HepG2 (cell line): ENCODE data around the gene NYNRIN. TPM values are rescaled to one million over a fixed set of nuclear protein-coding genes. Genes with fewer than 3 reads are reported as not detected.

Source experiments
- ARNTL ChIP-seq: sonication (generic); formaldehyde crosslinking; IDR thresholded peaks from 2 replicates; pipeline ENCODE4 v1.4.0; 2020; ENCODE audit warnings: mild to moderate bottlenecking, missing genetic modification reagents
- ASH2L ChIP-seq: fragments of 300-600, 200-600 bp; sonication (generic); IDR thresholded peaks from 2 replicates; pipeline ENCODE4 v1.7.0; 2017; ENCODE audit warnings: low read depth, mild to moderate bottlenecking, moderate library complexity, mixed read lengths, low read length; ENCODE audit not compliant: insufficient read length
- BHLHE40 ChIP-seq: IDR thresholded peaks from 2 replicates; pipeline ENCODE4 v1.6.1; 2011; ENCODE audit warnings: low read length, improper control_type of control experiment
- GFI1 ChIP-seq: sonication (generic); formaldehyde crosslinking; IDR thresholded peaks from 2 replicates; pipeline ENCODE4 v1.5.0; 2020; ENCODE audit warnings: missing genetic modification reagents, mild to moderate bottlenecking, borderline replicate concordance
- GPN1 ChIP-seq: sonication (generic); formaldehyde crosslinking; IDR thresholded peaks from 2 replicates; pipeline ENCODE4 v1.5.1; 2020; ENCODE audit warnings: missing genetic modification reagents, borderline replicate concordance
- KLF12 ChIP-seq: sonication (generic); formaldehyde crosslinking; IDR thresholded peaks from 2 replicates; pipeline ENCODE4 v1.4.0; 2020; ENCODE audit warnings: missing genetic modification reagents, borderline replicate concordance
- ZNF737 ChIP-seq: sonication (generic); formaldehyde crosslinking; IDR thresholded peaks from 2 replicates; pipeline ENCODE4 v1.5.0; 2020; ENCODE audit warnings: missing genetic modification reagents, mild to moderate bottlenecking, borderline replicate concordance
- polyA plus RNA-seq, 8 experiments: library from polyadenylated mRNA; depleted of rRNA in 3 of 8; stranded (reverse) in 7 of 8; unstranded in 1 of 8; fragments of >200 nt; fragmentation: Illumina TruSeq in 4 of 8; extraction: Trizol in 4 of 8; gene quantifications; 2 replicates each; pipeline versions ENCODE4 v1.2.1 to v1.2.3, GENCODE V29; 2011 to 2016; ENCODE audit warnings: low read depth in 4 of 8, missing spikeins in 1 of 8, mixed read lengths in 1 of 8; ENCODE audit not compliant: insufficient read depth in 1 of 8
- total RNA-seq, 5 experiments: library from RNA; depleted of rRNA; stranded (reverse); fragments of >200 nt; fragmentation: Illumina TruSeq; extraction: Trizol; gene quantifications; 2 replicates each; pipeline ENCODE4 v1.2.3, GENCODE V29; 2016; ENCODE audit warnings: low read depth in 1 of 5
- TF ChIP-seq, protein P1 (sequence below): sonication (generic); formaldehyde crosslinking; conservative IDR thresholded peaks from 2 replicates; pipeline ENCODE4 v1.8.0; 2022; ENCODE audit warnings: mild to moderate bottlenecking, moderate library complexity, missing genetic modification reagents
- TF ChIP-seq, protein P2 (sequence below): sonication (generic); formaldehyde crosslinking; IDR thresholded peaks from 2 replicates; pipeline ENCODE4 v1.4.0; 2020; ENCODE audit warnings: missing genetic modification reagents, borderline replicate concordance
- TF ChIP-seq, protein P3 (sequence below): sonication (generic); formaldehyde crosslinking; IDR thresholded peaks from 2 replicates; pipeline ENCODE4 v1.5.1; 2020; ENCODE audit warnings: missing genetic modification reagents, mild to moderate bottlenecking, borderline replicate concordance
- TF ChIP-seq, protein P4 (sequence below): sonication (generic); formaldehyde crosslinking; IDR thresholded peaks from 2 replicates; pipeline ENCODE4 v1.5.0; 2020; ENCODE audit warnings: mild to moderate bottlenecking, low read depth, missing genetic modification reagents, borderline replicate concordance
- TF ChIP-seq, protein P5 (sequence below): sonication (generic); formaldehyde crosslinking; IDR thresholded peaks from 2 replicates; pipeline ENCODE4; 2020; ENCODE audit warnings: missing genetic modification reagents, mild to moderate bottlenecking, borderline replicate concordance

The NYNRIN gene
- total and polyA plus RNA-seq, 2 of the 13 experiments (the other 11 are each of a cell fraction or from before 2014, with no cell fraction given): 0.63 to 1.1 TPM

DNA sequence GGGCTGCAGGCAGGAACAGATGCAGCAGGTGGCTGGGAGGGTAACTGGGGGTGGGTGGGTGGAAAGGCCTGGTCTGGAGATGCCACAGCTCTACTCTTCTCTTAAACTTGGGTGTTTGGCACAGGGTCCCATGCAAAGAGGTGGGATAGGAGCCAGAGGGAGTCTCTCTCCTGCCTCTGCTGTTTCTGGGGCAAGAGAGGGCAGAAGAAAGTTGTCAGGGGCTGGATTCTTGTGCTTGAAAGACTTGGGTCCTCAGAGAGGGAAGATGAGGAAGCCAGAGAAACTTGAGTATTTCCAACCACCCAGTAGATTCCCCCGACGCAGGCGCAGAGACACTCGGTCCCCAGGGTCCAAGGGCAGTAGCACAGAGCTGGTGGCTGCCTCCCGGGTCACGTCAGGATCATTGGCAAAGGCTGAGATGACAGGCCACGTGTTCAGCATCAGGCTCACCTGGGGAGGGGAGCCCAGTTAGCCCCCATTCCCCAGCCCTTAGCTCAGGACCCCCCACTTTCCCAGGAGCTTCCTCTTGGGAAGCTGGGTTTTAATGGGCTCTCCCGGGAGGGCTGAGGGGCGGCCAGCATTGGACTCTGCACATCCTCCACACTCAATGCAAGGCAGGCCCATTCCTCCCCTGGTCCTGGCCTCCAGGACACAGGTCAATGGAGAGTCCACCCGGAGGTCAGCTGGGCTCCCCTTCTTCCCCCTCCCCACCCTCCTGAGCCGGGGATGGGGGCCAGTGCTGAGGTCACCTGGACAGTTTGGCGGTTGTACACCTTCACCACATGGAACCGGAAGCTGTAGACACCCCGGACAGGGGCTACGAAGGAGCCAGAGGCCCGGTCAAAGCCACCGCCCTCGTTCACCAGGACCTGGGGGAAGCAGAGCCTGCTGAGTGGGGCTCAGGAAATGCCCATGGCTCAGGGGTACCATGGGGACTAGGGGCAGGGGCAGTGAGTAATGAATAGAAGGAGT lies 29.0 kb downstream of the NYNRIN start (continued):
- TF ChIP-seq KLF12 (0 out of 2 replicates have a peak, but pooled peaks have one; percentile 7), ARNTL (CRISPR knock-in tag) (no peak; the same call in 1 of the 2 replicates), GFI1 (CRISPR knock-in tag) (no peak), ASH2L (peak; percentile 15), GPN1 (CRISPR knock-in tag) (0 out of 2 replicates have a peak, but pooled peaks have one; percentile 46), ZNF737 (CRISPR knock-in tag) (no peak), BHLHE40 (no peak)
- TF ChIP-seq, protein P1, sequence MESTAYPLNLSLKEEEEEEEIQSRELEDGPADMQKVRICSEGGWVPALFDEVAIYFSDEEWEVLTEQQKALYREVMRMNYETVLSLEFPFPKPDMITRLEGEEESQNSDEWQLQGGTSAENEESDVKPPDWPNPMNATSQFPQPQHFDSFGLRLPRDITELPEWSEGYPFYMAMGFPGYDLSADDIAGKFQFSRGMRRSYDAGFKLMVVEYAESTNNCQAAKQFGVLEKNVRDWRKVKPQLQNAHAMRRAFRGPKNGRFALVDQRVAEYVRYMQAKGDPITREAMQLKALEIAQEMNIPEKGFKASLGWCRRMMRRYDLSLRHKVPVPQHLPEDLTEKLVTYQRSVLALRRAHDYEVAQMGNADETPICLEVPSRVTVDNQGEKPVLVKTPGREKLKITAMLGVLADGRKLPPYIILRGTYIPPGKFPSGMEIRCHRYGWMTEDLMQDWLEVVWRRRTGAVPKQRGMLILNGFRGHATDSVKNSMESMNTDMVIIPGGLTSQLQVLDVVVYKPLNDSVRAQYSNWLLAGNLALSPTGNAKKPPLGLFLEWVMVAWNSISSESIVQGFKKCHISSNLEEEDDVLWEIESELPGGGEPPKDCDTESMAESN: peak; percentile 79
- TF ChIP-seq, protein P2, sequence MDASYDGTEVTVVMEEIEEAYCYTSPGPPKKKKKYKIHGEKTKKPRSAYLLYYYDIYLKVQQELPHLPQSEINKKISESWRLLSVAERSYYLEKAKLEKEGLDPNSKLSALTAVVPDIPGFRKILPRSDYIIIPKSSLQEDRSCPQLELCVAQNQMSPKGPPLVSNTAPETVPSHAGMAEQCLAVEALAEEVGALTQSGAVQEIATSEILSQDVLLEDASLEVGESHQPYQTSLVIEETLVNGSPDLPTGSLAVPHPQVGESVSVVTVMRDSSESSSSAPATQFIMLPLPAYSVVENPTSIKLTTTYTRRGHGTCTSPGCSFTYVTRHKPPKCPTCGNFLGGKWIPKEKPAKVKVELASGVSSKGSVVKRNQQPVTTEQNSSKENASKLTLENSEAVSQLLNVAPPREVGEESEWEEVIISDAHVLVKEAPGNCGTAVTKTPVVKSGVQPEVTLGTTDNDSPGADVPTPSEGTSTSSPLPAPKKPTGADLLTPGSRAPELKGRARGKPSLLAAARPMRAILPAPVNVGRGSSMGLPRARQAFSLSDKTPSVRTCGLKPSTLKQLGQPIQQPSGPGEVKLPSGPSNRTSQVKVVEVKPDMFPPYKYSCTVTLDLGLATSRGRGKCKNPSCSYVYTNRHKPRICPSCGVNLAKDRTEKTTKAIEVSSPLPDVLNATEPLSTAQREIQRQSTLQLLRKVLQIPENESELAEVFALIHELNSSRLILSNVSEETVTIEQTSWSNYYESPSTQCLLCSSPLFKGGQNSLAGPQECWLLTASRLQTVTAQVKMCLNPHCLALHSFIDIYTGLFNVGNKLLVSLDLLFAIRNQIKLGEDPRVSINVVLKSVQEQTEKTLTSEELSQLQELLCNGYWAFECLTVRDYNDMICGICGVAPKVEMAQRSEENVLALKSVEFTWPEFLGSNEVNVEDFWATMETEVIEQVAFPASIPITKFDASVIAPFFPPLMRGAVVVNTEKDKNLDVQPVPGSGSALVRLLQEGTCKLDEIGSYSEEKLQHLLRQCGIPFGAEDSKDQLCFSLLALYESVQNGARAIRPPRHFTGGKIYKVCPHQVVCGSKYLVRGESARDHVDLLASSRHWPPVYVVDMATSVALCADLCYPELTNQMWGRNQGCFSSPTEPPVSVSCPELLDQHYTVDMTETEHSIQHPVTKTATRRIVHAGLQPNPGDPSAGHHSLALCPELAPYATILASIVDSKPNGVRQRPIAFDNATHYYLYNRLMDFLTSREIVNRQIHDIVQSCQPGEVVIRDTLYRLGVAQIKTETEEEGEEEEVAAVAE: peak; percentile 74; the same call in 1 of the 2 replicates
- TF ChIP-seq, protein P3, sequence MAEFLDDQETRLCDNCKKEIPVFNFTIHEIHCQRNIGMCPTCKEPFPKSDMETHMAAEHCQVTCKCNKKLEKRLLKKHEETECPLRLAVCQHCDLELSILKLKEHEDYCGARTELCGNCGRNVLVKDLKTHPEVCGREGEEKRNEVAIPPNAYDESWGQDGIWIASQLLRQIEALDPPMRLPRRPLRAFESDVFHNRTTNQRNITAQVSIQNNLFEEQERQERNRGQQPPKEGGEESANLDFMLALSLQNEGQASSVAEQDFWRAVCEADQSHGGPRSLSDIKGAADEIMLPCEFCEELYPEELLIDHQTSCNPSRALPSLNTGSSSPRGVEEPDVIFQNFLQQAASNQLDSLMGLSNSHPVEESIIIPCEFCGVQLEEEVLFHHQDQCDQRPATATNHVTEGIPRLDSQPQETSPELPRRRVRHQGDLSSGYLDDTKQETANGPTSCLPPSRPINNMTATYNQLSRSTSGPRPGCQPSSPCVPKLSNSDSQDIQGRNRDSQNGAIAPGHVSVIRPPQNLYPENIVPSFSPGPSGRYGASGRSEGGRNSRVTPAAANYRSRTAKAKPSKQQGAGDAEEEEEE (CRISPR knock-in tag): peak; percentile 95; the same call in 1 of the 2 replicates
- TF ChIP-seq, protein P4, sequence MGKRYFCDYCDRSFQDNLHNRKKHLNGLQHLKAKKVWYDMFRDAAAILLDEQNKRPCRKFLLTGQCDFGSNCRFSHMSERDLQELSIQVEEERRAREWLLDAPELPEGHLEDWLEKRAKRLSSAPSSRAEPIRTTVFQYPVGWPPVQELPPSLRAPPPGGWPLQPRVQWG (CRISPR knock-in tag): no peak
- TF ChIP-seq, protein P5, sequence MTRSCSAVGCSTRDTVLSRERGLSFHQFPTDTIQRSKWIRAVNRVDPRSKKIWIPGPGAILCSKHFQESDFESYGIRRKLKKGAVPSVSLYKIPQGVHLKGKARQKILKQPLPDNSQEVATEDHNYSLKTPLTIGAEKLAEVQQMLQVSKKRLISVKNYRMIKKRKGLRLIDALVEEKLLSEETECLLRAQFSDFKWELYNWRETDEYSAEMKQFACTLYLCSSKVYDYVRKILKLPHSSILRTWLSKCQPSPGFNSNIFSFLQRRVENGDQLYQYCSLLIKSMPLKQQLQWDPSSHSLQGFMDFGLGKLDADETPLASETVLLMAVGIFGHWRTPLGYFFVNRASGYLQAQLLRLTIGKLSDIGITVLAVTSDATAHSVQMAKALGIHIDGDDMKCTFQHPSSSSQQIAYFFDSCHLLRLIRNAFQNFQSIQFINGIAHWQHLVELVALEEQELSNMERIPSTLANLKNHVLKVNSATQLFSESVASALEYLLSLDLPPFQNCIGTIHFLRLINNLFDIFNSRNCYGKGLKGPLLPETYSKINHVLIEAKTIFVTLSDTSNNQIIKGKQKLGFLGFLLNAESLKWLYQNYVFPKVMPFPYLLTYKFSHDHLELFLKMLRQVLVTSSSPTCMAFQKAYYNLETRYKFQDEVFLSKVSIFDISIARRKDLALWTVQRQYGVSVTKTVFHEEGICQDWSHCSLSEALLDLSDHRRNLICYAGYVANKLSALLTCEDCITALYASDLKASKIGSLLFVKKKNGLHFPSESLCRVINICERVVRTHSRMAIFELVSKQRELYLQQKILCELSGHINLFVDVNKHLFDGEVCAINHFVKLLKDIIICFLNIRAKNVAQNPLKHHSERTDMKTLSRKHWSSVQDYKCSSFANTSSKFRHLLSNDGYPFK: peak; percentile 71
